GM19043 (cell line): ENCODE results near the gene MAPKAP1.
A peak's percentile ranks its signal among the peaks of the same experiment; 100 is the strongest.

Experiments
- ATAC-seq: cut with Tn5 transposase; IDR thresholded peaks from one replicate; pipeline ENCODE4 v1.9.1; 2021; ENCODE audit warnings: low read depth; ENCODE audit not compliant: unreplicated experiment

Gene MAPKAP1

GRCh38 chr9:125425170-125425897 is 281.7 kb downstream of the MAPKAP1 start:
- no peak for ATAC-seq

DNA sequence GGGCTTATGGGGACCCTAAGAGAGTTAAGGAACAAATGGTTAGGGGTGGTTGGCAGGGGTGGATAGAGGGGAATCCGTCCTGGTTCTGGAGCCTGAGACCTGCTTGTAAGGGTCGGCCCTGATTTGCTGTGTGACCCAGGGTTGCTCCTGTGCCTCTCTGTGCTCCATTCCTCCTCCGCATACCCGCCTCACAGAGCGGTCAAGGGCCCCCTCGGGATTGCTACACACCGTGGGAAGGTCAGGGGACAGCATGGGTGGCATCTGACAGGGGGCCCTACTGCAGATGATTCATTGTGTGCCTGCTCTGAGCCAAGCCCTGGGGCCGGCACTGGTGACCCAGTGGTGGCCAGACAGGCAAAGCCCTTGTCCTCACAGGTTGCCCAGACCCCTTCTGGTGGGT is 283.0 kb downstream of the MAPKAP1 start:
- no peak for ATAC-seq

- no peak for ATAC-seq
Measured at GRCh38 chr9:125422853-125423252, 284.2 kb downstream of the MAPKAP1 start.

GRCh38 chr9:125421591-125422181 is 285.3 kb downstream of the MAPKAP1 start:
- ATAC-seq = no peak

DNA sequence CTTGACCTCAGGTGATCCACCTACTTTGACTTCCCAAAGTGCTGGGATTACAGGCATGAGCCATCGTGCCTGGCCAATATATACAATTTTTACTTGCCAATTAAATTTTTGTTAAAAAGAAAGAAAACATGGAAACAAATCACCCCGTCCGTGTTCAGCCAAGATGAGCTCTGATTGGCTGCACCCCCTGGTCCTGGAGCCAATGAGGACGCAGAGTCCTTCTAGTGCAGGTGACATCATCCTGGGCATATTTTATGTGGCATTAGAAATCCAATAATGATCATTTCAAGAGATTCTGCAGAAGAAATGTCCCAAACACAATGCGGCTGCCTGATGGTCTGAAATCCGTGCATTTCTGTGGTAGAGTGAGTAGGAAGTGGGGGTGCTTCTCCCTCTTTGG is 285.8 kb downstream of the MAPKAP1 start:
- ATAC-seq = no peak

DNA sequence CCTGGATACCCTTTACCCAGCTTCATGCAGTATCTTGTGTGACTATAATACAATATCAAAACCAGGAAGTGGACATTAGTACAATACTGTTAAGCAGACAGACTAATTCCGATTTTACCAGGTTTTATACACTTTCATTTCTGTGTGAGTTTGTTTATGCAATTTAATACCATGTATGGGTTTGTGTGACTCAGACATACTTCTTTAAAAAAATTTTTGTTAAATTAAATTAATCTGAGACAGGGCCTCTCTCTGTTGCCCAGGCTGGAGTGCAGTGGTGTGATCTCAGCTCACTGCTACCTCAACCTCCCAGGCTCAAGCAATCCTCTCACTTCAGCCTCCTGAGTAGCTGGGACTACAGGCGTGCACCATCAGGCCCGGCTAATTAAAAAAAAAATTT is 288.6 kb downstream of the MAPKAP1 start:
- ATAC-seq = no peak

DNA sequence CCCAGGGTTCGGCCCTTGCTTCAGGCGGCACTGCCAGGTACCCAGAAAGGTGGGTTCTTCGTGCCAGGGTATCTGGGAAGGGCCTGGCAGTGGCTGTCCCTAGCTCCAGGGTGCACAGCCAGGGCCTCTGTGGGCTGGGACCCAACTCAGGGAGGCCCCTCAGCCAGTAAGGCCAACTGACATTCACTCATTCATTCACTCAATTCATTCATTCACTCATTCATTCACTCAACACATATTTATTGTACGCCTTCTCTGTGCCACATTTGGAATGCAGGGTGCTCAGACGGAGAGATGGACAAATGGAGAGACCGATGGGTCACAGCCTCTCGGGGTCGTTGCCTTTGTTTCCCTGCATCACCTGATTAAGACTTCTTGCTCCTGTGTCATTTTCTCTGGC is 290.5 kb downstream of the MAPKAP1 start:
- ATAC-seq = no peak

DNA sequence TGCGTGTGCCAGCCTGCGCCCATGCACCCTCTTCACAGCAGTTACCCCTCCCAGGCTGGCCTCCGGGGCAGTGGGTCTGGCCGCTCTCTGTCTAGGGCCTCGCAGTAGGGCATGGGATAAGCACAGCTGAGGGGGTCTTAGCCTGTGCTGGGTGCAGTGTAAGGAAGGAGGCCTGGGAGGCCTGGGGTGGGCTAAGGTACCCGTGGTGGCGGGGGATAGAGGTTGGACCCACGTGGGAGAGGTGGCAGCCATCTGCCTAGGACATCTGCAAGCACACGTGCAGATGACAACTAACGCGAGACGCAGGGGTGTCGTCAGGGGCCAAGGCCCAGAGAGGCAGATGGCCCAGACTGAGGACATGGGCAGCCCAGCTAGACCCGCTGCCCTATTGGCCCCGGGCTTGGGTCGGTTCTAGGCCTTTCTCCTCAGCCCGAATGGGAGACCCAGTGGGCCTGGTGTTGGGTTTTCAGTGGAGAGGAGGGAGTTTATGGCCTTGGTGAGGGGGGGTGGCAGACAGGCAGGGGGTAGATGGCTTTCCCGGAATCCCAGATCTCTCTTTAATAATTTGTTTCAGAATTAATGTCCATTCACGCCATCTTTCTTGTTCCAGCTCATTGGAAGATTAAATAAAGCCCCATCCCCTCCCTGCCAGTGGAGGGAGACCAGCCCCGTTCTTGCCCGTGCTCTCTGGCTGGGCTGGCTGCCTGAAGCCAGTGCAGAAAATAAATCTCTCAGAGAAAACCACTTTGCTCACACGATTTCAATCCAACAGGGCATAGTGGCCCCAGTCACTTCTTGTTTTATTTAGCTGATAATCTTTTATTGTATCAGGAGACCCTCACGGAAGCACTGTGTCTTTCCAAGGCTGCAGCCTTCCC is 291.2 kb downstream of the MAPKAP1 start:
- no peak for ATAC-seq

DNA sequence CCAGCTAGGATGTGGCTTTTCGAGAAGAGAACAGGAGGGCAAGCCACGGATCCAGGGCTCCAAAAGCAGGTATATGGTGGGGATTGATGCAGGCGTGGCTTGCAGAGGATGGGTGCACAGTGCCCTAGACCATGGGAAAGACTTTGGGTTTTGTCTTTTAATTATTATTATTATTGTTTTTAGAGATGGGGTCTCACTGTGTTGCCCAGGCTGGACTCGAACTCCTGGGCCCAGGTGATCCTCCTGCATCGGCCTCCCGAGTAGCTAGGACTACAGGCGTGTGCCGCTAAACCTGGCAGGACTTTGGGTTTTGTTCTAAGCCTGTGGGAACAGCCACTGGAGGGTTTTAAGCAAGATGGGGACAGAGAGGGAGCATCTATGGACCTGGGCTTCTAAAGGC is 293.4 kb downstream of the MAPKAP1 start:
- no peak for ATAC-seq

- ATAC-seq = no peak
Measured at GRCh38 chr9:125412166-125412565, 294.8 kb downstream of the MAPKAP1 start.

GRCh38 chr9:125411171-125411756 is 295.7 kb downstream of the MAPKAP1 start:
- no peak for ATAC-seq

DNA sequence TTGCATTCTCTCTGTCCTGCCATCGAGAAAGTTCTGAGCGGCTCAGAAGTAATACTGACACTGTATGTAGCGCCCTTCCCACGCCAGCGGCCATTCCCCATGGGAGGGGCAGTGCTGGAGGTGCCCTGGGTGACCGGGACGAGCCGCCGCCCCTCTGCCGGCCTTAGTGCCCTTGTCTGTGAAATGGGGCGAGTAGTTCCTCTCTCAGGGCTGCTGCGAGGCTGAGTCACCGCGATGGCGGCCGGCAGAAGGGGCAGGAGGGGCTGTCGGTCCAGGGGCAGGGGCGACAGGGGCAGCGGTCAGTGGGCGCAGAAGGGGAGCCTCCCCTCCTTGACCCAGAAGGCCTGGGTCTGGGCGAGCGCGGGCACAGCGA is 296.5 kb downstream of the MAPKAP1 start:
- no peak for ATAC-seq

DNA sequence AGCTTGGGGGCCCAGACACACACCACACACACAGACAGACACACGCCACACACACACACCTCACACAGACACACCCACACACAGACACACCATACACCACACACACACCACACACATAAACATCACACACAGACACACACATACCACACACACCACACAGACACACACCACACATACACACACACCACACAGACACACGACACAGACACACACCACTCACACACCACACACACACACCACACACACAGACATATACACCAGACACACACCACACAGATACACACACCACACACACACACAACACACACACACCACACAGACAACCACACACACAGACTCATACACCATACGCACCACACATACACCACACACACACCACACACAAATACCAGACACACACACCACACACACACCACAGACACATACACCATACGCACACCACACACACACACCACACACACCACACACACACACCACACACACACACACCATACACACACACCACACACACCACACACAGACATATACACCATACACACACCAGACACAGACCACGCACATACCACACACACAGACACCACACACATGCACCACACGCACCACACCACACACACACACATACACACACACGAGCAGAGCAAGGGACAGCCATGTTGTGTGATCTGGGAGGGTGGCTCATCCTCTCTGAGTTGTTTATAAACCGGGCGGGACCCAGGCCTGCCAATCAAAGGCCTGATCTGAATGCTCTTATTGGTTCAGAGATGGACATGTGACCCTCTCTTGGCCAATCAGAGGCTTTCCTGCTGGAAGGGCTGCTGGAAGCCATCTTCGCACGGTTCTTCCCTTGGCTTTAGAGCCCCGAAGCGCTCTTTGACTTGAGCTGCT is 297.1 kb downstream of the MAPKAP1 start:
- ATAC-seq = no peak

GRCh38 chr9:125409217-125409636 is 297.8 kb downstream of the MAPKAP1 start:
- no peak for ATAC-seq

GRCh38 chr9:125407974-125408900 is 298.8 kb downstream of the MAPKAP1 start:
- ATAC-seq = peak; percentile 72

GRCh38 chr9:125407432-125407973 is 299.5 kb downstream of the MAPKAP1 start:
- ATAC-seq = no peak

DNA sequence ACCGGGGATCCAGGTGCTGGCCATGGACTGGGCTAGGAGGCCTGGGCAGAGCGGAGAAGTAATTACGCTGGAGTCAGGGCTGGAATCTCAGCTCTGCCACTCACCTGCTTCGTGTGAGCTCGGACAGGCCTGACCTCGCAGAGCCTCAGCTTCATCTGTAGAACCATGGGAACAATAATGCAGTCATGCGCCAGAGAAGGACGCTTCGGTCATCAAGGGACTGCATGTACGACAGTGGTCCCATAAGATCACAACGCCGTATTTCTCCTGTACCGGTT is 300.3 kb downstream of the MAPKAP1 start:
- ATAC-seq = no peak

DNA sequence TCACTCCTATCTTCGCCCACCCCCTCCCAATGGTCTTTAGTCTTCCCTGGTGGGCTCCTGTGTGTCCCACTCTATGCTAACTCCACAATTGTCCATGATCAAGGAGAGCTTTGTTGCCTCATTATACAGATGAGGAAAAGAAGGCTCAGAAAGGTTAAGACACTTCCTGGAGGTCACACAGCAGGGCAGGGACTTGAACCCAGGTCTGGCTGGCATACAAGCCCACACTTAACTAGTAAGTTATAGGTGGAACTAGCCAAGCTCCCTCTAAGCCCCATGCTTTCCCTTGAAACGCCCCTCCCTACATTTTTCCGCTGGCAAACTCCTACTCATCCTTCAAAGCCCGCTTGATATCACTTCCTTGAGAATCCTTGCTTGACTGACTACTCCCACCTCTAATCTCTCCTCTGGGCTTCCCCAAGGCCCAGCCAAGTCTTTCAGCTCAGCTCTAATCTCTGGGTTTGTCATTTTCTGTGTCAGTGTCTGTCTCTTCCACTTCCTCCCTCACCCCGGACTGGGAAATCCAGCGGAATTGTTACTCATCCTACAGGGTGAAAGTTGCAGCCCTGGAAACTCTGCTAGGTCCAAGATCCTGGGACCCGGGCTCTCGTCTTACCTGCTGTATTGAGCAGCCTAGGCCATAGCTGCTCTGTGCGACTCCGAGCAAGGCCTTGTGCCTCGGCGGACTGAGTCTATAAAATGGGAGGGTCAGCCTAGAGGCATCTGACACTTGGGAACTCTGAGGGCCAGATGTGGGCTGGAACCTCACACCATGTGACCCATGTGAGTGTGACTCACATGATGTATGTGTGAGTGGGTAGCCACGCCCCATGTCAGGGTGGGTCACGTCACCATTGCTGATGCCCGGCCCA is 300.8 kb downstream of the MAPKAP1 start:
- no peak for ATAC-seq
